ENCODE measurements around the gene LOXL4. TPM values are rescaled to one million over a fixed set of nuclear protein-coding genes. Genes with fewer than 3 reads are reported as not detected.

The LOXL4 gene
- total RNA-seq, 1 experiment from 2014 or later = 0.13 TPM

GRCh38 chr10:98209441-98209840 lies 58.6 kb downstream of the LOXL4 start:
- Histone ChIP-seq H4K5ac (ENCODE audit: insufficient read length, low read depth, low read length) (no peak overlapping the region), H3K23me2 (ENCODE audit: insufficient read length, low read depth, low read length, poor library complexity, severe bottlenecking) (no peaks in the 10 kb centered on the region), H3K23ac (ENCODE audit: insufficient read length, low read depth, low read length) (no peak overlapping the region), H3K27ac (ENCODE audit: insufficient read length, low read depth, low read length) (no peak overlapping the region), H3K79me2 (ENCODE audit: insufficient read depth, low read length) (no peaks in the 10 kb centered on the region), H3K18ac (ENCODE audit: insufficient read length, low read depth, low read length) (no peak overlapping the region), H4K20me1 (ENCODE audit: control insufficient read depth, insufficient read depth, insufficient read length) (no peaks in the 10 kb centered on the region), H2AK5ac (ENCODE audit: insufficient read length, low read length) (no peak overlapping the region), H2BK20ac (ENCODE audit: low read depth, low read length, poor library complexity, severe bottlenecking) (no peak overlapping the region), H3K9me3 (ENCODE audit: control insufficient read depth, low read depth, low read length) (no peaks in the 10 kb centered on the region), H3K4me1 (ENCODE audit: insufficient read depth, low read length) (no peaks in the 10 kb centered on the region), H3K4me2 (ENCODE audit: insufficient read depth, insufficient read length, low read length) (no peak overlapping the region), H3K27me3 (ENCODE audit: insufficient read depth, low read length) (no peaks in the 10 kb centered on the region), H4K91ac (ENCODE audit: insufficient read length, low read depth, low read length) (no peak overlapping the region), H2BK5ac (ENCODE audit: insufficient read length, low read length) (no peak overlapping the region), H4K8ac (replicated peaks; ENCODE audit: insufficient read length, low read depth, low read length) (no peak overlapping the region), H3K79me1 (ENCODE audit: insufficient read depth, low read depth, low read length, poor library complexity, severe bottlenecking) (no peaks in the 10 kb centered on the region), H3K9ac (ENCODE audit: extremely low read depth, insufficient read length, low read length) (no peak overlapping the region), H3K56ac (ENCODE audit: insufficient read length, low read depth, low read length) (no peak overlapping the region), H3T11ph (ENCODE audit: low read length) (no peak overlapping the region), H2BK120ac (ENCODE audit: low read depth, low read length, poor library complexity, severe bottlenecking) (no peak overlapping the region), H3K14ac (ENCODE audit: insufficient read depth, low read length) (no peak overlapping the region), H2BK15ac (ENCODE audit: low read depth, low read length) (no peak overlapping the region), H3K4ac (ENCODE audit: low read depth, low read length) (no peak overlapping the region), H2BK12ac (ENCODE audit: insufficient read length, low read depth, low read length) (no peak overlapping the region), H2AFZ (ENCODE audit: low read length) (no peak overlapping the region)
- Mint-ChIP-seq H3K27ac (no peak overlapping the region), H3K4me1 (no peaks in the 10 kb centered on the region), H3K27me3 (ENCODE audit: low read depth) (no peaks in the 10 kb centered on the region), H3K36me3 (ENCODE audit: insufficient read depth in 1 of 3, low read depth in 3 of 3) (peaks cover 0 to 17% (median 11%) of the 10 kb centered on the region in 3 experiments; a peak in 4 of 7 replicates), H3K9me3 (no peaks in the 10 kb centered on the region), H3K4me3 (no peak overlapping the region)
- no peak for TF ChIP-seq CTCF (conservative IDR thresholded peaks at IDR 0.05)
- no peak for DNase-seq
- no CpG with 5 or more reads among the region's 4 CpGs for WGBS (ENCODE audit: extremely low coverage, insufficient read length, low lambda C conversion rate)

Data from H9 (cell line).